NCI-H1694 treated with DMSO at 0.1 percent for 48 hours (cell line): Measurements from ENCODE around the gene PTGR1.
"Not testable (repeated sequence)": the region's sequence is repeated elsewhere in the genome, so short reads cannot be mapped to it uniquely, and the experiment has no call there.

Source experiments
- DNase-seq: peaks from one replicate; lab custom pipeline; 2025; lab: John Stamatoyannopoulos, UW

The PTGR1 gene

GRCh38 chr9:111599092-111599954, at the start of gene PTGR1:
Gene PTGR1 (minus strand): TSS chr9:111599647. CDS start chr9:111597422, 2,225 bp downstream.
- no peak for DNase-seq

DNA sequence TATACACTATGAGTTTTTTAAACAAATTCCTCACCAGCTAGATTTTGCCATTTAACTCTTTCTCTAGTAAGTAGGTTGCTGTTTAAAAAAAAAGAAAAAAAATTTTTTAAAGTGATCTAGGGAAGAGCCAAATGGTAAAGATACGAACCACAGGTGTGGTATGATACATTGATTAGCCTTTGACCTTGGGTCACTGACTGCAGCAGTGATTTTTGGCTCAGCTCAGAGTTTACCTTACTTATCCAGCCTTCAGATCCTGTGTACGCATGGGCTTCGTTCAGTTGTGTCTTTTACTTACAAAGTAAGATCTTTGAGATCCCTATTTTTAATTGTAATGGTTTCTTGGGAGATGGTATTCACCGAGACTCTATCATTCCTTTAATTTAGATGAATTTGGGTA, 49.6 kb upstream of the PTGR1 start:
- no peak for DNase-seq

DNA sequence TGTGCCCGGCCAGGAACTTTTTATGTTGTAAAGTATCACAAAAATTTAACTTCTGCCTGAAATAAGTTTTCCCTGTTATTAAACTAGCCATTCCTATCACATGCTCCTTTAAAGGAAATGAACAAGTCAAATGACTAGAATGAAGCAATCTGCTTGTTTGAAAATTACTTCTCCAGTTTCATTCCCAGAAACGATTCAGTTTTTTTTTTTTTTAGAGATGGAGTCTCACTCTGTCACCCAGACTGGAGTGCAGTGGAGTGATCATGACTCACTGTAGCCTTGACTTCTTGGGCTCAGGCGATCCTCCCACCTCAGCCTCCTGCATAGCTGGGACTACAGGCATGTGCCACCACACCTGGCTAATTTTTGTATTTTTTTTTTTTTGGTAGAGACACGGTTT, 48.6 kb upstream of the PTGR1 start:
- DNase-seq, result no peak

DNA sequence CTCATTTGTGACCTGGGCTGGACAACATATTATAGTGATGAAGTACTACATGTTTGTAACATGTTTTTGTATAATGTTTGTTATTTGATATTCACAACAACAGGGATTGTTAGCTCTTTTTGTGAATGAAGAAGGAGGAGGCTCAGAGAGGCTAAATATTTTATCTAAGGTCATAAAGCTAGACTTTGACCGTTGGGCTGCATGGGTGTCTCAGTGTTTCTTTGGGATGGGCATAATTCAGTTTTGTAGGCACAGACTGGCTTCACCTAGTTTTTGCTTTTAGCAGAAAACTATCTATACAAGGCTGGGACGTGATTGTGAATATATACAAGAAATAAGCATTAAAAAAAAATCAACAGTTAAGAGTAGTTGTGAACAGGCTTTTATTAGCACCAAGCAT, 47.0 kb upstream of the PTGR1 start:
- no peak for DNase-seq

DNA sequence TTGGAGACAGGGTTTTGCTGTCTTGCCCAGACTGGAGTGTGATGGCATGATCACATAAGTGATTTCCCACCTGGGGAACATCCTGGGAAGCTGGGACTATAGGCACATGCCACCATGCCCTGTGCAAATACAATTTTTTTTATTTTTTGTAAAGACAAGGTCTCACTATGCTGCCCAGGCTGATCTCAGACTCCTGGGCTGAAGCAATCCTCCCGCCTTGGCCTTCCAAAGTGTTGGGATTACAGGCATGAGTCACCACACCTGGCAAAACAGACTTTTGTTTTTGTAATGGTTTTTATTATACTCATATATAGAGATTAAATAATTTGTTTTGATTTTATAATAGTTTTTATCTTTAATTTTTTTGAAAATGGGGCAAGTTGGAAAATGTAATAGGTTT, 46.4 kb upstream of the PTGR1 start:
- DNase-seq, result no peak

GRCh38 chr9:111644195-111644772, 44.8 kb upstream of the PTGR1 start:
- DNase-seq, result no peak

- no peak for DNase-seq
Observed at GRCh38 chr9:111637421-111637950, 38.0 kb upstream of the PTGR1 start.

GRCh38 chr9:111634860-111635259, 35.4 kb upstream of the PTGR1 start:
- DNase-seq, result no peak

- DNase-seq, result no peak
Observed at GRCh38 chr9:111633389-111633736, 33.9 kb upstream of the PTGR1 start.

- no peak for DNase-seq
Observed at GRCh38 chr9:111632695-111633388, 33.4 kb upstream of the PTGR1 start.

DNA sequence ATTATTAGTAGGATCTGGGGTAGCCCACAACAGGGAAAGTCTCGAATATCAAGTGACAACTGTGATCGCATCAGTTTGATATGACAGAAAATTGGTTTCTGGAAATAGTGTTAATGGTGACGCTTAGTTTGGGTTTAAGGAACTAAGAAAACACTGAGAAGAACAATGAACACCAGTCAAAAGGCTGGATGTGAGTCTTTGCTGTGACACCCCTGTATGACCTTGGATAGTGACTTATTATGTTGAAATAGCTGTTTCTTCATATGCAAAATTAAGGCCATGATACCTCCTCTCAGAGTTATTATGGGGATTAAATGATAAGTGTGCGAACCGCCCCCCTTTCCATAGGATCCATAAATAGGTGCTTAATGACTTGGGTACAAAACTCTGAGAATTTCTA, 32.6 kb upstream of the PTGR1 start:
- DNase-seq, result no peak

- DNase-seq, result peak; percentile 93
Observed at GRCh38 chr9:111631214-111631971, 31.9 kb upstream of the PTGR1 start, which contains the start of gene DNAJC25. Gene DNAJC25 (plus strand): TSS chr9:111631334. CDS start chr9:111631408, 74 bp downstream.

GRCh38 chr9:111630964-111631213, 31.4 kb upstream of the PTGR1 start:
- DNase-seq, result no peak

DNA sequence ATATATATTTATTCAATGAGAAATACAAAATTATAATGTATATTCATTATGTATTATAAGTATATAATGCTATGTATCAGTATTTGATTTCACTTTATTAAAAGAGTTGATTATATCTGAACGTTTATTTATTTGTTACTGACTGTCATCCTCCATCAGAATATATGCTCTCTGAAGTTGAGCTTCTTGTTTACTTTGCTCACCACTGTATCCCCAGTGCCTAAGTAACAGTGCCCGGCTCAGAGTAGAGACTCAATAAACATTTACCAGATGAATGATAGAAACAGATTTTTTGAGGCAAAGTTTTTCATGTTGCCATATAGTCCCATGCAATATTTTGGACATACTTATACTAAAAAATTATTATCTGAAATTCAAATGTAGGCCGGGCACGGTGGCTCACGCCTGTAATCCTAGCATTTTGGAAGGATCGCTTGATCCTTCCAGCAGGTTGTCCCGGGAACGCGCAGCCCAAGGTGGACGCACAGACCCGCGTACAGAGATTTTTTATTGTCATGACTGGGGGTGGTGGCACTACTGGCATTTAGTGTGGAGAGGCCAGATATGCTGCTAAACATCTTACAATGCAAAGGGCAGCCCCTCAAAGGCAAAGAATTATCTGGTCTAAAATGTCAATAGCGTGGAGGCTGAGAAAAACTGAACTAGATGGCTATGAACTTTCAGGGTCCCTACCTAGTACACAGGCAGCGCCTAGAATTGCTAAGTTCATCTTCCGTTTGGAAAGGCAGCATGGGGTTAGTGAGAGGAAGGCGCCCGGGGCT, 30.9 kb upstream of the PTGR1 start:
- no peak for DNase-seq

DNA sequence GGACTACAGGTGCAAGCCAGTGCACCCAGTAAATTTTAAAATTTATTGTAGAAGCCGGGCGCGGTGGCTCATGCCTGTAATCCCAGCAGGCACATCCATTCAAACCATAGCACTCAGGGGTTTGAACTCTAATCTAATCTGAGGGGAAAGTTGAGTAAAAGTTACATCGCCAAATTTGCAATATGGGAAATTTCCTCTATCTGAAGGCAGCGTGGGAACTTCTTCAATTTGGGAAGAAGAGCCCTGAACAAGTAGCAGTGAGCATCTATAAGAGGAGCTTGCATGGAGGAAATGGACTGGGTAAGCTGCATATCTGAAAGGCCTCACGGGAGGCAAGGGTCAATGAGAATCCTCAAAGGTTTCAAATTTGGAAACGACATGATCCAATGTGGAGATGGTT, 29.0 kb upstream of the PTGR1 start:
- no peak for DNase-seq

GRCh38 chr9:111627260-111627963, 28.0 kb upstream of the PTGR1 start:
- no peak for DNase-seq

DNA sequence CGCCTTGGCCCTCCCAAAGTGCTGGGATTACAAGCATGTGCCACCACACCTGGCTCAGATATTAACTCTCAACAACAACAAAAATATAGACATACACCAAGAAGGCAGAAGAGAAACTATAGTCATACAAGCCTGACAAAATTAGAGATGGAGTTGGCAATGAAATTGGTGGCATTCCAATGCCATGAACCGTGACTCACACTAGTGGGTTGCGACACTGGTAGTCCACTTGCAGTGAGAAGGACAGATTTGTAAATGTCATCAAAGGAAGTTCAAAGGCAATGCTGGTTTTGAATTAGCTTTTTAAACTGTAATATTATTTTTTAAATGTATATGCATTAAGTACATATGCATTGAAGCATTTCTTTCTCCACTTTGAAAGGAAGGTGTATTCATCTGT, 23.2 kb upstream of the PTGR1 start:
- no peak for DNase-seq

- DNase-seq, result peak; percentile 14
Observed at GRCh38 chr9:111621895-111622480, 22.5 kb upstream of the PTGR1 start.

- DNase-seq, result not testable (repeated sequence)
Observed at GRCh38 chr9:111617349-111617748, 17.9 kb upstream of the PTGR1 start.

DNA sequence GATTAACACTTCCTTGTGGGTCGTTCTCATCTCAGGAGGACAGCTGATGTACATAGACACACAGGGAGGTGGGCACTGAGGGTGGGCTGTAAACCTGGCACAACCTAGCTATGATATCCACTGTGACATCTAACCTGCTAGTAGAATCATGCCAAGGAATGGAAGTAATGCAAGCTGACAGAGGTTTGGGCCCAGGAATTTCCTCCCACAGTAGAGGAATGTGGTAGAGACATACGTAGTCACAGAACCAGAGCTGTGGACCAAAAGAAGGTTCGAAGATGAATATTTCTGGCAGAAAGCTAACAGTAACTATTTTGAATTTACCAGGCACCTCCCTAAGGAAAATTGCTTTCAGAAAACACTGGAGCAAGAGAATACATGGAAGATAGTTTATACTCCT, 16.5 kb upstream of the PTGR1 start:
- no peak for DNase-seq
